Immature natural killer cell (primary cell): ENCODE results near the gene BNIP3. TPM values are rescaled to one million over a fixed set of nuclear protein-coding genes. Genes with fewer than 3 reads are reported as not detected.

Experiments used
- DNase-seq, 3 donors: peaks; one replicate each; pipeline ENCODE4 v3.0.0; 2022; ENCODE audit warnings: mixed read lengths in 1 of 3
- H3K27ac Mint-ChIP-seq, 6 donors: one replicate each; pipeline ENCODE4 v1.8.0; 2020; ENCODE audit warnings: mixed read lengths in 6 of 6, mild to moderate bottlenecking in 5 of 6, inconsistent platforms in 4 of 6, moderate library complexity in 3 of 6
- H3K27me3 Mint-ChIP-seq, 3 donors: one replicate each; pipeline ENCODE4 v1.8.0; 2020 to 2021; ENCODE audit warnings: low read depth in 3 of 3, mild to moderate bottlenecking in 3 of 3, mixed read lengths in 3 of 3, moderate library complexity in 3 of 3, inconsistent platforms in 1 of 3
- H3K36me3 Mint-ChIP-seq, 3 donors: one replicate each; pipeline ENCODE4 v1.8.0; 2020; ENCODE audit warnings: mixed read lengths in 3 of 3, inconsistent platforms in 2 of 3, mild to moderate bottlenecking in 2 of 3
- H3K4me1 Mint-ChIP-seq, 2 donors: one replicate each; pipeline ENCODE4 v1.8.0; 2020; ENCODE audit warnings: inconsistent platforms in 2 of 2, mild to moderate bottlenecking in 2 of 2, mixed read lengths in 2 of 2, moderate library complexity in 1 of 2
- H3K4me3 Mint-ChIP-seq, 5 donors: one replicate each; pipeline ENCODE4 v1.8.0; 2020; ENCODE audit warnings: mild to moderate bottlenecking in 5 of 5, mixed read lengths in 5 of 5, inconsistent platforms in 3 of 5, moderate library complexity in 3 of 5
- H3K9me3 Mint-ChIP-seq, 6 donors: one replicate each; pipeline ENCODE4 v1.8.0; 2020; ENCODE audit warnings: mild to moderate bottlenecking in 6 of 6, mixed read lengths in 6 of 6, inconsistent platforms in 4 of 6, moderate library complexity in 3 of 6
- polyA plus RNA-seq, 3 donors: library from polyadenylated mRNA; unstranded; fragments of 300-500 nt; fragmentation: Illumina TruSeq; gene quantifications; one replicate each; pipeline ENCODE4 v1.2.3, GENCODE V29; 2021

The BNIP3 gene
- polyA plus RNA-seq, 3 donors from 2014 or later: 8.7 to 17.8 (median 9.0) TPM

- Mint-ChIP-seq H3K27ac (peak overlapping the region in 1 of 6 donors; percentile 41), H3K27me3 (peaks cover 6 to 18% (median 8%) of the 10 kb centered on the region in 3 donors), H3K4me1 (peaks cover 39% of the 10 kb centered on the region in 2 donors), H3K36me3 (no peaks in the 10 kb centered on the region), H3K9me3 (no peaks in the 10 kb centered on the region), H3K4me3 (no peak overlapping the region)
- no peak for DNase-seq
Measured at GRCh38 chr10:131978851-131979250, 2.9 kb downstream of the BNIP3 start.

GRCh38 chr10:131978366-131978765 is 3.4 kb downstream of the BNIP3 start:
- Mint-ChIP-seq H3K9me3 (no peaks in the 10 kb centered on the region), H3K27me3 (peaks cover 6 to 16% (median 8%) of the 10 kb centered on the region in 3 donors), H3K36me3 (no peaks in the 10 kb centered on the region), H3K4me3 (no peak overlapping the region), H3K4me1 (peaks cover 43 to 44% of the 10 kb centered on the region in 2 donors), H3K27ac (peak overlapping the region in 2 of 6 donors; percentile 57 to 60)
- no peak for DNase-seq

- peaks cover 5 to 14% (median 9%) of the 10 kb centered on the region in 3 donors for H3K27me3 Mint-ChIP-seq
- H3K4me1 Mint-ChIP-seq: peaks cover 46 to 52% of the 10 kb centered on the region in 2 donors
- H3K36me3 Mint-ChIP-seq: no peaks in the 10 kb centered on the region
- DNase-seq: no peak
- no peak overlapping the region for H3K4me3 Mint-ChIP-seq
- H3K9me3 Mint-ChIP-seq: no peaks in the 10 kb centered on the region
- no peak overlapping the region for H3K27ac Mint-ChIP-seq
Measured at GRCh38 chr10:131977323-131978096, 4.2 kb downstream of the BNIP3 start.

GRCh38 chr10:131975796-131976195 is 5.9 kb downstream of the BNIP3 start:
- H3K9me3 Mint-ChIP-seq: no peaks in the 10 kb centered on the region
- no peak overlapping the region for H3K4me3 Mint-ChIP-seq
- H3K27me3 Mint-ChIP-seq: peaks cover 0 to 7% (median 6%) of the 10 kb centered on the region in 3 donors
- H3K27ac Mint-ChIP-seq: no peak overlapping the region
- DNase-seq: no peak
- peaks cover 50 to 55% of the 10 kb centered on the region in 2 donors for H3K4me1 Mint-ChIP-seq
- peaks cover 0 to 5% (median under 1%) of the 10 kb centered on the region in 3 donors for H3K36me3 Mint-ChIP-seq

- Mint-ChIP-seq H3K27me3 (peaks cover 0 to 7% (median 6%) of the 10 kb centered on the region in 3 donors), H3K27ac (peak overlapping the region in 1 of 6 donors; percentile 41), H3K9me3 (no peaks in the 10 kb centered on the region), H3K36me3 (peaks cover 5 to 11% (median 6%) of the 10 kb centered on the region in 3 donors), H3K4me1 (peaks cover 47 to 52% of the 10 kb centered on the region in 2 donors), H3K4me3 (no peak overlapping the region)
- no peak for DNase-seq
Measured at GRCh38 chr10:131975003-131975402, 6.7 kb downstream of the BNIP3 start.

- Mint-ChIP-seq H3K4me1 (peaks cover 42 to 44% of the 10 kb centered on the region in 2 donors), H3K27ac (peak overlapping the region in 1 of 6 donors; percentile 61), H3K4me3 (peak overlapping the region in 4 of 5 donors; percentile 25 to 70 (median 44))
Measured at GRCh38 chr10:131974034-131974817, 7.5 kb downstream of the BNIP3 start.

GRCh38 chr10:131973160-131973951 is 8.4 kb downstream of the BNIP3 start:
- peak overlapping the region; percentile 47 to 70 (median 61) for H3K4me3 Mint-ChIP-seq
- peak overlapping the region in 5 of 6 donors; percentile 2 to 84 (median 43) for H3K27ac Mint-ChIP-seq
- peaks cover 4 to 7% (median 6%) of the 10 kb centered on the region in 3 donors for H3K27me3 Mint-ChIP-seq
- peaks cover 39 to 40% of the 10 kb centered on the region in 2 donors for H3K4me1 Mint-ChIP-seq
- peaks cover 9 to 16% (median 12%) of the 10 kb centered on the region in 3 donors for H3K36me3 Mint-ChIP-seq
- DNase-seq: no peak
- no peaks in the 10 kb centered on the region for H3K9me3 Mint-ChIP-seq

More at GRCh38 chr10:131974034-131974817, 7.5 kb downstream of the BNIP3 start:
- DNase-seq: no peak
- Mint-ChIP-seq H3K9me3 (no peaks in the 10 kb centered on the region), H3K36me3 (peaks cover 5 to 11% (median 8%) of the 10 kb centered on the region in 3 donors), H3K27me3 (peaks cover 0 to 7% (median 6%) of the 10 kb centered on the region in 3 donors)

GRCh38 chr10:131972474-131973071 is 9.2 kb downstream of the BNIP3 start:
- DNase-seq: peak; percentile 16 to 33 (median 27)
- peaks cover 34 to 39% of the 10 kb centered on the region in 2 donors for H3K4me1 Mint-ChIP-seq

GRCh38 chr10:131971591-131971990 is 10.1 kb downstream of the BNIP3 start:
- no peak for DNase-seq
- H3K4me1 Mint-ChIP-seq: peaks cover 34 to 39% of the 10 kb centered on the region in 2 donors
- peaks cover 9 to 17% (median 13%) of the 10 kb centered on the region in 3 donors for H3K36me3 Mint-ChIP-seq
- no peaks in the 10 kb centered on the region for H3K9me3 Mint-ChIP-seq
- no peak overlapping the region for H3K4me3 Mint-ChIP-seq
- H3K27ac Mint-ChIP-seq: peak overlapping the region in 1 of 6 donors; percentile 41
- H3K27me3 Mint-ChIP-seq: peaks cover 4 to 7% (median 6%) of the 10 kb centered on the region in 3 donors

More at GRCh38 chr10:131972474-131973071, 9.2 kb downstream of the BNIP3 start:
- H3K9me3 Mint-ChIP-seq: no peaks in the 10 kb centered on the region
- H3K4me3 Mint-ChIP-seq: peak overlapping the region; percentile 47 to 70 (median 61)
- peaks cover 4 to 7% (median 6%) of the 10 kb centered on the region in 3 donors for H3K27me3 Mint-ChIP-seq
- H3K27ac Mint-ChIP-seq: peak overlapping the region; percentile 26 to 84 (median 44)
- peaks cover 9 to 17% (median 13%) of the 10 kb centered on the region in 3 donors for H3K36me3 Mint-ChIP-seq

- Mint-ChIP-seq H3K4me3 (no peak overlapping the region), H3K9me3 (no peaks in the 10 kb centered on the region), H3K36me3 (peaks cover 9 to 17% (median 13%) of the 10 kb centered on the region in 3 donors), H3K27me3 (peaks cover 4 to 8% (median 7%) of the 10 kb centered on the region in 3 donors), H3K4me1 (peaks cover 35 to 37% of the 10 kb centered on the region in 2 donors), H3K27ac (peak overlapping the region in 1 of 6 donors; percentile 71)
- no peak for DNase-seq
Measured at GRCh38 chr10:131970946-131971345, 10.8 kb downstream of the BNIP3 start.

GRCh38 chr10:131968949-131969348 is 12.8 kb downstream of the BNIP3 start:
- no peak overlapping the region for H3K27ac Mint-ChIP-seq
- H3K36me3 Mint-ChIP-seq: peaks cover 12 to 17% (median 13%) of the 10 kb centered on the region in 3 donors
- H3K9me3 Mint-ChIP-seq: no peaks in the 10 kb centered on the region
- H3K4me3 Mint-ChIP-seq: no peak overlapping the region
- DNase-seq: no peak
- H3K4me1 Mint-ChIP-seq: peaks cover 42 to 45% of the 10 kb centered on the region in 2 donors
- peaks cover 4 to 7% (median 7%) of the 10 kb centered on the region in 3 donors for H3K27me3 Mint-ChIP-seq

- H3K36me3 Mint-ChIP-seq: peaks cover 5 to 7% (median 6%) of the 10 kb centered on the region in 3 donors
- peak overlapping the region in 1 of 6 donors; percentile 70 for H3K27ac Mint-ChIP-seq
- H3K4me3 Mint-ChIP-seq: no peak overlapping the region
Measured at GRCh38 chr10:131964298-131964697, 17.4 kb downstream of the BNIP3 start.

More at GRCh38 chr10:131964298-131964697, 17.4 kb downstream of the BNIP3 start:
- H3K4me1 Mint-ChIP-seq: peaks cover 23% of the 10 kb centered on the region in 2 donors
- H3K9me3 Mint-ChIP-seq: no peaks in the 10 kb centered on the region
- no peak for DNase-seq
- H3K27me3 Mint-ChIP-seq: peaks cover 0 to 4% (median 4%) of the 10 kb centered on the region in 3 donors
